MM.1S (cell line): ENCODE data around the gene ELMO1.

Experiments
- CTCF ChIP-seq: fragments of 300-600 bp; sonication (generic); IDR thresholded peaks from 2 replicates; pipeline ENCODE4 v1.5.1; 2016; ENCODE audit warnings: antibody characterized with exemption, low read length, mixed read lengths
- EZH2 ChIP-seq: fragments of 300-600 bp; sonication (generic); optimal IDR thresholded peaks from 2 replicates; pipeline ENCODE3; 2017; ENCODE audit warnings: low read depth, mild to moderate bottlenecking, antibody characterized with exemption, low read length, mixed read lengths

- TF ChIP-seq CTCF (no peak), EZH2 (no peak)
Measured at GRCh38 chr7:37425498-37425897, 23.2 kb downstream of the ELMO1 start.
